SK-N-MC (cell line): ENCODE data around the gene STPG1.

Experiments
- EZH2 ChIP-seq: fragments of 200-600 bp; sonication (generic); IDR thresholded peaks from one replicate; pipeline ENCODE4 v1.6.1; 2017; ENCODE audit warnings: antibody characterized with exemption
- POLR2AphosphoS5 ChIP-seq: IDR thresholded peaks from 2 replicates; pipeline ENCODE4 v1.6.1; 2012; ENCODE audit warnings: mild to moderate bottlenecking, low read depth, low read length, borderline replicate concordance

- TF ChIP-seq POLR2AphosphoS5 (no peak), EZH2 (no peak)
These were observed 27.9 kb upstream of the STPG1 start for GRCh38 chr1:24441480-24441879.
